Stimulated activated CD4-positive, alpha-beta T cell treated with anti-CD3 and anti-CD28 coated beads, Interleukin-4, amount 100 ng/mL, for 4 hours (primary cell): ENCODE measurements around the gene KIF5C.
A peak's percentile ranks its signal among the peaks of the same experiment; 100 is the strongest.

ENCODE experiments used
- DNase-seq, 2 experiments: peaks; one replicate each; pipeline ENCODE4 v3.0.0-alpha.2; 2020

The KIF5C gene

GRCh38 chr2:149020432-149020851, 145.4 kb downstream of the KIF5C start:
- no peak for DNase-seq

GRCh38 chr2:149021271-149021719, 146.3 kb downstream of the KIF5C start:
- no peak for DNase-seq

DNA sequence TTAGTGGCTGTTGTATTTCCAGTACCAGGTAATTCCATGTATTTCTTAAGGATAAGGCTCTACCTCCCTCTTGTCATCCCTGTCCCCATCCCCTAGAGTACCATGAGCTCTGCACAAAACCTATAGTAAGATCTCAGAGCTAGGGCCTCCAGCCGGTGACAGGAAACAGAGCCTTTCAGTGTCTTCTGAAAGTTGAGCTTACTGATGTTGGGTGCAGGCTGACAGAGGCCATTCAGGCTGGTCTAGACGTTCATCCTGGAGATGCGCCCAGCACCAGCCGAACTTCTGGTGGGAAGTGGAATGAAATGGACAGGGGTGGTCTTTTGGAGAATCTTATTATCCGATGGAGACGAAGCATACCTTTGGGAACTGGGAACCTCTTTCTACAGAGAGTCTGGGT, 146.7 kb downstream of the KIF5C start:
- no peak for DNase-seq

GRCh38 chr2:149023091-149023490, 148.1 kb downstream of the KIF5C start:
- no peak for DNase-seq

DNA sequence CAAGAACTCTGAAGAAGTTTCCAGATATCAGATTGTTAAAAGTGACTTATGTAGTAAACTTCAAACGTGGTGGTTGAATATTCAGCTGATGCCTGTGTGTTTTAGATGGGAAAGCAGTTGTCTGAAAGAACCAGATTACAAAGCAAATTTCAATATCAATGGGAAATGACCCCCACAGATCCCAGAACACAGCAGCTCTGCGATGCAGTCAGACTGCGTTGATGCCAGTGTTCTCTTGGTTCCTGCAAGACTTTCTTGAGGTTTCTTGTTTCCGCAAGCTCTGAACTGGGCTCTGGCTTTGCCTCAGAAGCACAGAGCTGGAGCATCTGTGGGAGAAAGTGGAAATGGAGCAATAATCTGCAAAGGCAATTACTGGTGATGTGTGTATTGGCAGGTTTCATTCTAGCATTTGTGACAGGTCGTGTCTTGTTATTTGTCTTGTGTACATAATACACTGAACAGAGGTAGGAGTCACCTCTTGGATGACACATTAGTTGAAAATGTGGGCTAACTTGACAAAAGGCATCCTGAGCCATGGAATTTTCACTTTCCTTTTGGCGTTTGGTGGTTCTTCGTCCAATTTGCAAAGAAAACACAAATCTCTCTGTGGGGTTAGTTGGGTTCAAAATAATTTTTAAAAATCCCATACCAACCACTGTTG, 152.7 kb downstream of the KIF5C start:
- no peak for DNase-seq

DNA sequence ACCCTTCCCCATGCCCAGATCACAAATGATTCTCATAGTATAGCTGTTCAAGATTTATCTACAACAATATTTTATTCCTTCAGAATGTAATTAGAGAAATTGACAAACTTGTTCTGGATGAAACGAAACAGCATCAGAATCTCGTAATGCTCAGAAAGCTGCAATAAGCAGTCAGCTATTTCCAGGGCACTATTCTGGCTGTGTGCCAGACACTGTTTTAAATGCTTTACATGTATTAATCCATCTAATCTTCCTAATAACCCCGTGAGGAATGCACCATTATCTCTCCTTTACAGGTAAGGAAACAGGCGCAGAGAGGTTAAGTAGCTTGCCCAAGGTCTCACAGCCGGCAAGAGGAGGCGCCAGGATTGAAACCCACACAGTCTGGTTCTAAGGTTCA, 153.3 kb downstream of the KIF5C start:
- DNase-seq = no peak

GRCh38 chr2:149028891-149029290, 153.9 kb downstream of the KIF5C start:
- no peak for DNase-seq

- DNase-seq = no peak
Observed at GRCh38 chr2:149029307-149029965, 154.4 kb downstream of the KIF5C start.

GRCh38 chr2:149031396-149031795, 156.4 kb downstream of the KIF5C start:
- no peak for DNase-seq

- no peak for DNase-seq
Observed at GRCh38 chr2:149033716-149034115, 158.7 kb downstream of the KIF5C start.

GRCh38 chr2:149034406-149034805, 159.4 kb downstream of the KIF5C start:
- DNase-seq = no peak

- DNase-seq = no peak
Observed at GRCh38 chr2:149036507-149037293, 161.7 kb downstream of the KIF5C start.

DNA sequence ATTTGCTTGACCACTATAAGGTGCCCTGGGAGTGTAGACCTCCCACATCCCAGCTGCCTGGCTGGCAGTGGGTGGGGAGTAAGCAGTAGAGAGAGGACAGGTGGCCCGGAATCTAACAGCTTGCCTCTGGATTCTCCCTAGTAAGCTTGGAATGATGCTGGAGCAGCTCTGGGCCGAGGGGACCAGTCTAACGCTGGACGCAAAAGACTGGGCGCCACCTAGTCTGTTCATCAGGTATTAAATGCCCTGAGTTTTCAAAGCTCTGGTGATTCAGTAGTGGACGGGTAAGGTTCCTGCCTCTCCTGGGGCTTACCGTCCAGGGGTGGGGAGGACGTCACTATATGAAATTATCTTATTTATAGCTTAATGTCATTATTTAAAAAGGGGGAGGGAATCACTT, 162.8 kb downstream of the KIF5C start:
- DNase-seq = no peak

- DNase-seq = no peak
Observed at GRCh38 chr2:149038442-149039212, 163.6 kb downstream of the KIF5C start, which contains the start of gene LYPD6B. TSS of gene LYPD6B (plus strand) at chr2:149038699. CDS start at chr2:149130949, 92,250 bp downstream.

DNA sequence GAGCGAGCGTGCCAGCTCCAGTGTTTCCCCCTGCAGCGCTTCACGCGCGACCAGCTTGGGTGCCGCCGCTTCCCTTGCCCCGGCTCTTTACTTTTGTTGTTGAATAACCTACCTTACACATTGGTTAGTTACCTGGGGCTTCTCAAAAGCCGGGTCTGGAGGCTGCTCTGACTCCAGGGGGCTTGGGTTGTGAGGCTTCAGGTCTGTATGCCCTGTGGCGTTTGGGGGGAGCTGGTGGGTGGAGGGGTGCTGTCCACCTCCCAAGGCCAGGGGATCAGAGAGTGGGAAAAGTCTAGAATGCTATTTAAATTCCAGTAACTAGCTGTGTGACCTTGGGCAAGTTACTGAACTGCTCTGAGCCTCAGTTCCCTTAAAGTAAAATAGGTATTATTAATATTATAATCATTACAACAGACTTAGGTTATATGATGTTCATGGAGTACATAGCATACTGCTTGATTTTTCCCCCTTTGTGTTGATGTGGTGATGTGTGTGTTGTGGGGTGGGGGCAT, 164.2 kb downstream of the KIF5C start:
- no peak for DNase-seq

GRCh38 chr2:149040451-149040850, 165.4 kb downstream of the KIF5C start:
- DNase-seq = peak in 1 of 2 experiments; percentile 38

GRCh38 chr2:149041482-149041881, 166.5 kb downstream of the KIF5C start:
- DNase-seq = no peak

DNA sequence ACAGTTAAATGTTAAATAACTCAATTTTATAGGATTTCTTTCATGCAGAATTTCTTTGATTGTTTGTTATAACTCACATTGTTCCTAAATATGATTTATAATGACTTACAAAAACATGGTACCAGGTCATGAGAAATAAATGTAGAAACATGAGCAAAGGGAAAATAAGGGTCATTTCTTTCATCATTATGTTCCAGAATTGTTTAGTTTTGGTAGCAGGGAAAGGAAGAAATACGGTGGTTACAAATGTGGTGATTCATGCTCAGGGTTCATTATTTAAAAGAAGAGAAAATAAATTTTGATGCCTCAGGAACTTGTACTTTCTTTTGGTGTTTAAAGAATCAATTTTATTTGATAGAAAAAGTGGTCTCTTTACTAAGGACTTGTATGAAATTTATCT, 167.9 kb downstream of the KIF5C start:
- no peak for DNase-seq

DNA sequence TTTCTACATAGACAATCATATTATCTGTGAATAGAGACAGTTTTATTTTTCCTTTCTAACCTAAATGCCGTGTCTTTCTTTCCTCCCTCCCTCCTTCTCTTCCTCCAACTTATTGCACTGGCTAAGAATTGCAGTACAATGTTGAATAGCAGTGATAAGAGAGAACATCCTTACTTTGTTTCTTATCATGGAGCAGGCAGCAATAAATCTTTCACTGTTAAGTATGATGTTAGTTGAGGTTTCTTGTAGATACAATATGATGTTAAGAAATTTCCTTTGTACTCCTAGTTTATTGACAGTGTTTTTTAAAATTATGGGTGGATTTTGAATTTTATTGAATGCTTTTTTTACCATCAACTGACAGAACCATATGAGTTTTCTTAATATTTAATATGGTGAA, 169.5 kb downstream of the KIF5C start:
- no peak for DNase-seq

DNA sequence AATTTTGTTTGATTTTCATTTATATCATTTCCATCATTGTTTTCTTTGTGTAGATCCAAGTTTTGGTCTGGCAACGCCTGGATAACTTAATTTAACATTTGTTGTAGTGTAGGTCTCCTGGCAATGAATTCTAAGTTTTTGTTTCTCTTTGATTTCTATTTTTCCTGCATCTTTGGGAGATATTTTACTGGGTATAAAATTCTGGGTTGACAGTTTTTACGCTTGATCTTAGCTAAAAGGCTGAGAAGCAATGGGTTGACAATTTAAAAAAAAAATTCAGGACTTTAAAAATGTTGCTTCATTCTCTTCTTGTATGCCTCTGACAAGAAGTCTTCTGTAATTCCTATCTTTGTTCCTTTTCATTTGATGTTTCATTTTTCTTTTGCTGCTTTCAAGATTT, 172.1 kb downstream of the KIF5C start:
- no peak for DNase-seq

- no peak for DNase-seq
Observed at GRCh38 chr2:149049142-149049541, 174.1 kb downstream of the KIF5C start.

DNA sequence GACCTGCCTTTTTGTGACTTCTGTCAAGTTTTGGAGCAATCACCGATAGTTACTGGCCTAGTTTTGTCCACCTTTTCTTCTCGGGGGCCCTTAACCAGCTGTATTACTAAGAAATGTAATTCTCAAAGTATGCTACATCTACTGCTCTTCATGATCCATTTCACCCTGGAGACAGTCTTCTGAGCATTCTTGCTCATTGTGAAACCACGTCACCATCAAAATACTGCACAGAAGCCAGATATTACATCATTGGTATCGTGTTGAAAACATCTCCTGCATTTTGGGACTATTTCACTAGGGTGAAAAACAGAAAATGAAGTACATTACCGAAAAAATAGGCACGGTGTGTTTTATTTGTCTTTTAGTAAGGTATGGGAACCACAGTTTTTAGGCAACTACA, 175.2 kb downstream of the KIF5C start:
- DNase-seq = no peak

DNA sequence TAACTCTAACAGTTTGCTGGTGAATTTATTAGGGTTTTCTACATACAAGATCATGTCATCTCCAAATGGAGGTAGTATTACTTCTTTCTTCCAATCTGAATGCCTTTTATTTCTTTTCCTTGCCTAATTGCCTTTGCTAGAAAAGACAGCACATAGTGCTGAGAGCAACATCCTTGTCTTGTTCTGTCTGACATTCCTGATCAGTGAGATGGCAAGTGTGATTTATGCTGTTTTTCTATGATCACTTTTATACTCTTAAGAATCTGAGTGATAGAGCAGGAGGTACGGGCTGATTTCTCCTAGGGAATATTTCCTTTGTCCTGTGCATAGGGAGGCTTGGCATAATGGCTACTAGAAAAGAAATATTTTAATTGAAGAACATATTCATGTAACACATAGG, 180.7 kb downstream of the KIF5C start:
- DNase-seq = no peak
